ENCODE measurements around the gene ZNF648.
"Not testable (repeated sequence)": the region's sequence is repeated elsewhere in the genome, so short reads cannot be mapped to it uniquely, and the experiment has no call there.

Gene ZNF648

GRCh38 chr1:182061594-182061993 lies at the start of gene ZNF648:
Gene ZNF648, minus strand, starts transcription at chr1:182061712. Its CDS starts 3,702 bp downstream, at chr1:182058010.
- DNase-seq (ENCODE audit: low read depth) = no peak

DNA sequence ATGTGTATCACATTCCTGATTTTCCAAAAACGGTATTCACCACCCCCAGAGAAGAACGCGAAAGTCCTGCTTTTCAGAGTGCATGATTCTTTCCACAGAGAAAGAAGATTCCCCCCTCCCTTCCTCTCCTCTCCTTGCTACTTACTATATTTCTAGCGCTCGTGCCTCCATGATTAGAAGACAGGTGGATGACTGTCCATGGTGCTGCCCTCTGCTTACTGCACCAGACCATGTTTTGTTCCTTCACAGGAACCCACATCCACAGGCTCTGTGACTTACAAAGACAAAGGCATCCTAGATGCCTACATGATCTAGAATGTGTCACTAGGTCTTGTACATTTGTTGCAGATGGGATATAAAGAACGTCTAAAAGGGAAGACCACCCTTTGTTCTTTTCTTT lies 49.1 kb upstream of the ZNF648 start:
- no peak for DNase-seq (ENCODE audit: low read depth)

GRCh38 chr1:182109771-182110170 lies 48.3 kb upstream of the ZNF648 start:
- DNase-seq (ENCODE audit: low read depth) = no peak

- DNase-seq (ENCODE audit: low read depth) = no peak
These were observed 45.7 kb upstream of the ZNF648 start for GRCh38 chr1:182107209-182107608.

- DNase-seq (ENCODE audit: low read depth) = no peak
These were observed 40.5 kb upstream of the ZNF648 start for GRCh38 chr1:182102043-182102416.

GRCh38 chr1:182101415-182102042 lies 40.0 kb upstream of the ZNF648 start:
- no peak for DNase-seq (ENCODE audit: low read depth)

- no peak for DNase-seq (ENCODE audit: low read depth)
These were observed 36.8 kb upstream of the ZNF648 start for GRCh38 chr1:182098301-182098700.

GRCh38 chr1:182095946-182096345 lies 34.4 kb upstream of the ZNF648 start:
- DNase-seq (ENCODE audit: low read depth) = no peak

- DNase-seq (ENCODE audit: low read depth) = not testable (repeated sequence)
These were observed 33.0 kb upstream of the ZNF648 start for GRCh38 chr1:182094514-182095005.

GRCh38 chr1:182093781-182094180 lies 32.3 kb upstream of the ZNF648 start:
- no peak for DNase-seq (ENCODE audit: low read depth)

- no peak for DNase-seq (ENCODE audit: low read depth)
These were observed 30.8 kb upstream of the ZNF648 start for GRCh38 chr1:182092336-182092735.

DNA sequence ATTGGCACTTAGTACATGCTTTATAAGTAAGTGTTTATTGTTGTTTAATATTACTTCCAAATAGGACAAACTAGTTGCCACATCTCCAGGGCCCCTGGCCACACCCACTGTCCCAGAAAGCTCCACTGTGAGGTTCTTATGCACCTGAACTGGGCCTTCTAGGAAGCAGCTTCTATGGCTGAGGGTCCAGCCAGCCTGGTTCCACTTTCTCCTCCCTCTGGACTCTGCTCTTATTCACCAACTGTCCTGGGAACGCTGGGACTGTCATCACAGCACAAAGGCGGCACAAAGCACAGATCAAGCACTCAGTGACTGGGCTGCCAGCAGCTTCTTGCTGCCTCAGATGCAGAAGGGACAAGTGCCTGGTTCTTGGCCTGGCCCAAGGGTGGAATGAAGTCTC lies 29.6 kb upstream of the ZNF648 start:
- DNase-seq (ENCODE audit: low read depth) = no peak

DNA sequence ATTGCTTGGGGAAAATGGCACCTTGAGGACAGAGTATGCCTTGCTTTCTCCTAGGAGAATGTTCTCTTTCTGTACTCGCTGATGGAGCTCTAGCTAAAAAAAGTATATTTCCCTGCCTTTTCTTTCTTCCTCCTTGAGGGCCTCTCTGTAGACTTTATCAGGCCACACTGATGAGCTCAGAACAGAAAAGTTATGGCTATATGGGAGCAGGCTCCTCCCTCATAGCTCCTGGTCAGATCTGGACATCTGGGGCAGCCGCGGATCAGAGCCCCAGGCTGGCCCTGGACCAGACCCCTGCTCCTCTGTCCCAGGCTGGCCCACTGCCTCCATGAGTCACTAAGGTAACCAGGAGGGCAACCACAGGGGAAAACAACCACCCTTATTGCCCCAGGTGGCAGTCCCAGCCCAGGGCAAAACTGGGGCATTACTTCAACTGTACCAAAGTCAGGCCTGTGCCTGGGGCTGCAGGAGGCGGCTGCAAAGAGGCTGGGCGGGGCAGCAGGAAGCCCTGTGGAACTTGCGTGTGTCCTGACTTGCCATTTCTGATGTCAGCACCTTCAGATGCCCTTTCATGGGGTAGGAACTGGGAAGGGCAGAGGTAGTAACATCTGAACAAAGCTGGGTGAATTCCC lies 26.3 kb upstream of the ZNF648 start:
- DNase-seq (ENCODE audit: low read depth) = peak; percentile 56

DNA sequence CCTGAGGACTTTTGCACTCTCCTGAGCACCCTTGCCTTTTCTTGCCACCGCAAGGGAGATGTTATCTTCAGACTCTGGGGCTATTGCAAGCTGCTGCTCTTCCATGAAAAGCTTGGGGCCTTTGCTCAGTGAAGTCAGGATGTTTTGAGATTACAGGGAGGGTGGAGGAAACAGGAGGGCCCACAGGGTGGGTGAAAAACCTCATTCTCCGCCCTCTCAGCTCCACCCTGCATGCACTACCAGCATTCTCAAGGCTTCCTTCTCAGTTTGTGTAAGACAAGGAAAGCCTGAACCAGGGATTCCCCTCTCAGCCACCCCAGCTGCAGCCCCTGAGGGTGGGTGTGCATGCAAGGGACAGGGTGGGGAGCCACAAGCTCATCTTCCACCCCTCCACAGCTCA lies 25.8 kb upstream of the ZNF648 start:
- no peak for DNase-seq (ENCODE audit: low read depth)

GRCh38 chr1:182086620-182087019 lies 25.1 kb upstream of the ZNF648 start:
- DNase-seq (ENCODE audit: low read depth) = no peak

GRCh38 chr1:182086136-182086535 lies 24.6 kb upstream of the ZNF648 start:
- no peak for DNase-seq (ENCODE audit: low read depth)

DNA sequence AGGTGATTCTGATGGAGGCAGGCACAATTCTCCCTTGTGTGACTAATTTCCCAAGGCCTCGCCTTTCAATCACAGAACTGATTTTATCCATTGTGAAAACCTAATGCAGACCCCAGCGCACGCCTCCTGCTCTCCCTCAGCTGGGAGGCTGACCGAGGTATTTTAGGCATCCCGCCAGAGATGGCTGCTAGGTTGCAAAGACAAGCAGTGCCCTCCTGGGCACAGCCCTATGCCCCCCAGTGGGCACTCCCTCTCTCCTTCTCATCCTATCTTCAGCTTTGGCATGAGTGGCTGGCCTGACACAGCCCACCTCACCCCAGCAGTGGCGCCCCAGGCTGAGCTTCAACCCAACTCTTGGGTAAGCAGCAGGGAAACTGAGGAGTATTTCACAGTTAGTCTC lies 24.2 kb upstream of the ZNF648 start:
- DNase-seq (ENCODE audit: low read depth) = no peak

DNA sequence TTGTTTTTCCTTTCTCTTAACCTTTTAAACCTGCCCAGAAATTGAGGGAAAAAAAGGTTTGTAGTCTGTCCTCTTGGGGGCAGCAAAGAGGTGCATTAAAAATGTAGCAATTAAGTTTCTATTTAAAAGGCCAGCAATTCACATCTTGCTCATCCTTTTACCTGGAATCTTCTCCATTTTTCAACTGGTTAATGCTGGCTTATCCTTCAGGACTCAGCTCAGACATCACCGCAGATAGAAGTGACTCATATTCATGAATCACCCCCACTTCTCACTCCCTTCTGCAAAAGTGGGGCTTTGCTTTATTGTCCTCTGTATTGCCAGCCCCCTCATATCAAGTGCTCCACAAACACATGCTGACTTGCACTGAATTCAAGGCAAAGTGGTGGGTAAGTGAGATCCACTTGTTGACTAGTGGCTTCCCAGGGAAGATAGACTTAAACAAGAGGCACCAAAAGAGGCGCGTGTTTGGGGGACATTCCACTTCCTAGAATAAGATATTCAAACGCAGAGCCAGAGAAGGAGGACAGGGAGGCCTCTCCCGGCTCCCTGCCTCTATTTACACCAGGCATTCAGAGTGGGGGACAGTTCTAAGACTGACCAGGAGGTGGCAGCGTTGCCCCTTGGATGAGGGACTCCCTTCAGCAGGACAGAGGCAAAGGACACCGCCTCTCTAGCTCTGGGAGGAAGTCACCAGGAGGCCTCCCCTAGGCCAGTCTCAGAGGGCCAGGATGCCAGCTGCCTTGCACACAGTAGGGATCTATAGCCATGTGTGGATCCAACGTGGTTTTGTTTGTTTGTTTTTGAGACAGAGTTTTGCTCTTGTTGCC lies 23.2 kb upstream of the ZNF648 start:
- peak; percentile 48 for DNase-seq (ENCODE audit: low read depth)

GRCh38 chr1:182083851-182084486 lies 22.5 kb upstream of the ZNF648 start:
- DNase-seq (ENCODE audit: low read depth) = no peak

GRCh38 chr1:182080955-182081582 lies 19.6 kb upstream of the ZNF648 start:
- no peak for DNase-seq (ENCODE audit: low read depth)

DNA sequence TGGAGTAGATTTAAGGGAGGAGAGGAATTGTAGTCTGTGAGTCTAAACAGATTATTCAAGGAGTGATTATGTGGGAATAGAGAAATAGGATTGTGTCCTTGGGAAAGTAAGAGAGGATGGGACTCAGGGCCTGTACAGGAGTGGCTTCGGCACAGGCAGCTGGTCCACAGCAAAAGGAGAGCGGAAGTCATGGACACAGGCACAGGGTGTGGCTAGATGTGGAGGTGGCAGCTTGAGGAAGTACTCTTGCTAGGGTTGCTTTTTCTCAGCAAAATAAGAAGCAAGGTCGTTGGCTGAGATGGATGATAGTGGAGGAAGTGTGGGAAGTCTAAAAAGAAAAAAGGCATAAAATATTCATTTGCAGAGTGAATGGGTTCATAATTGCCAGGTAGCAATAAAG lies 18.5 kb upstream of the ZNF648 start:
- no peak for DNase-seq (ENCODE audit: low read depth)

DNA sequence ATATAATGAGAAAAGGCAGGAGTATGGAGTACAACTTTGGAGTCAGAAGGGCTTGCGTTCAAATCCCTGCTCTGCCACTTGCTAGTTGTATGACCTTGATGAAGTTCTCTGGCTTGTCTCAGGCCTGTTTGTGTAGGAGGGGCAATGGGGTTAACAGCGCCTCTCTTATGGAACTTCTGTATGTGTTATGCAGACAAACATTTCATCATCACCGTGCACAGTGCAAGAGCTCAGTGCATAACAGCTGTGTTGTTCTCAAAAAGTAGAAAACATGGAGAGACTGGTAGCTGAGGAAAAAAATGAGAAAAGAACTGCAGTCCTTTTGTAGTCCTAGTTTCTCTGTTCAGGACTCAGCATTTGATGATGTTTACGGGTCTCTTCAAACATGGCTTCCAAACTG lies 10.4 kb upstream of the ZNF648 start:
- no peak for DNase-seq (ENCODE audit: low read depth)
